ENCODE data around the gene ARVCF.

ARVCF gene

GRCh38 chr22:20019661-20020532 is 3.3 kb upstream of the ARVCF start:
- no peak for DNase-seq (ENCODE audit: low read depth in 2 of 3, low spot score in 1 of 3)

GRCh38 chr22:20018001-20018400 is 1.4 kb upstream of the ARVCF start:
- no peak for DNase-seq (ENCODE audit: low read depth in 2 of 3, low spot score in 1 of 3)

GRCh38 chr22:20017622-20017958 is 967 bp upstream of the ARVCF start:
- DNase-seq (ENCODE audit: low read depth in 2 of 3, low spot score in 1 of 3) = no peak

- DNase-seq (ENCODE audit: low read depth in 2 of 3, low spot score in 1 of 3) = peak in 1 of 3 donors; percentile 17
These were observed 471 bp downstream of the ARVCF start for GRCh38 chr22:20015971-20016733.

GRCh38 chr22:20015187-20015625 is 1.4 kb downstream of the ARVCF start:
- no peak for DNase-seq (ENCODE audit: low read depth in 2 of 3, low spot score in 1 of 3)

- DNase-seq (ENCODE audit: low read depth in 2 of 3, low spot score in 1 of 3) = no peak
These were observed 2.0 kb downstream of the ARVCF start for GRCh38 chr22:20014526-20015186.

- no peak for DNase-seq (ENCODE audit: low read depth in 2 of 3, low spot score in 1 of 3)
These were observed 3.2 kb downstream of the ARVCF start for GRCh38 chr22:20013382-20013871.

- DNase-seq (ENCODE audit: low read depth in 2 of 3, low spot score in 1 of 3) = no peak
These were observed 3.8 kb downstream of the ARVCF start for GRCh38 chr22:20012741-20013331.

GRCh38 chr22:20011993-20012740 is 4.5 kb downstream of the ARVCF start:
- DNase-seq (ENCODE audit: low read depth in 2 of 3, low spot score in 1 of 3) = no peak

- no peak for DNase-seq (ENCODE audit: low read depth in 2 of 3, low spot score in 1 of 3)
These were observed 5.3 kb downstream of the ARVCF start for GRCh38 chr22:20011123-20011992.

GRCh38 chr22:20010307-20011122 is 6.1 kb downstream of the ARVCF start:
- DNase-seq (ENCODE audit: low read depth in 2 of 3, low spot score in 1 of 3) = no peak

- no peak for DNase-seq (ENCODE audit: low read depth in 2 of 3, low spot score in 1 of 3)
These were observed 6.9 kb downstream of the ARVCF start for GRCh38 chr22:20009582-20010306.

- DNase-seq (ENCODE audit: low read depth in 2 of 3, low spot score in 1 of 3) = no peak
These were observed 7.6 kb downstream of the ARVCF start for GRCh38 chr22:20009018-20009491.

- no peak for DNase-seq (ENCODE audit: low read depth in 2 of 3, low spot score in 1 of 3)
These were observed 8.2 kb downstream of the ARVCF start for GRCh38 chr22:20008221-20008995.

GRCh38 chr22:20004464-20004863 is 12.2 kb downstream of the ARVCF start:
- DNase-seq (ENCODE audit: low read depth in 2 of 3, low spot score in 1 of 3) = no peak

GRCh38 chr22:20003304-20003703 is 13.3 kb downstream of the ARVCF start:
- DNase-seq (ENCODE audit: low read depth in 2 of 3, low spot score in 1 of 3) = no peak

- DNase-seq (ENCODE audit: low read depth in 2 of 3, low spot score in 1 of 3) = no peak
These were observed 14.0 kb downstream of the ARVCF start for GRCh38 chr22:20002636-20003035.
